H1 (cell line): Measurements from ENCODE around the gene TCF21. TPM values are rescaled to one million over a fixed set of nuclear protein-coding genes. Genes with fewer than 3 reads are reported as not detected.
"Not testable (repeated sequence)": the region's sequence is repeated elsewhere in the genome, so short reads cannot be mapped to it uniquely, and the experiment has no call there.

ENCODE experiments used
- CTCF ChIA-PET: fragments of 300-600 bp; sonication (Branson Sonifier 250); formaldehyde crosslinking; loops from one replicate; lab custom pipeline; 2021; ENCODE audit not compliant: partially characterized antibody; lab: Charles Lee
- POLR2A ChIA-PET: fragments of 300-600 bp; sonication (Branson Sonifier 250); formaldehyde crosslinking; loops from one replicate; lab custom pipeline; 2021; ENCODE audit warnings: inconsistent platforms; ENCODE audit not compliant: partially characterized antibody; lab: Charles Lee
- DNase-seq, 2 experiments: peaks; one replicate each; pipeline versions ENCODE4 v3.0.0 to v3.0.0-alpha.2; 2010 to 2022; ENCODE audit warnings: low spot score in 2 of 2, low read depth in 1 of 2, mixed read lengths in 1 of 2
- FAIRE-seq: peaks from 2 replicates; lab custom pipeline; 2011; peaks lifted over from hg19 to GRCh38; lab: Jason Lieb, UNC
- H2AFZ ChIP-seq: 2 replicates; pipeline ENCODE4 v1.8.1; 2012; ENCODE audit warnings: low read length, inconsistent platforms
- H2AK5ac ChIP-seq: 2 replicates; pipeline ENCODE4 v1.6.1; 2013; ENCODE audit warnings: low read depth, low read length
- H2BK120ac ChIP-seq: replicated peaks from 2 replicates; pipeline ENCODE3; 2013; ENCODE audit warnings: low read depth, low read length, inconsistent platforms
- H2BK12ac ChIP-seq: 2 replicates; pipeline ENCODE4 v1.6.1; 2013; ENCODE audit warnings: low read depth, low read length
- H2BK15ac ChIP-seq: 2 replicates; pipeline ENCODE4 v1.6.1; 2013; ENCODE audit warnings: low read length
- H2BK20ac ChIP-seq: 2 replicates; pipeline ENCODE4 v1.6.1; 2013; ENCODE audit warnings: low read length
- H2BK5ac ChIP-seq: 2 replicates; pipeline ENCODE4 v1.6.1; 2013; ENCODE audit warnings: low read depth, low read length
- H3K14ac ChIP-seq: 2 replicates; pipeline ENCODE4 v1.6.1; 2013; ENCODE audit warnings: inconsistent platforms; ENCODE audit not compliant: insufficient read length
- H3K18ac ChIP-seq: 2 replicates; pipeline ENCODE4 v1.6.1; 2013; ENCODE audit warnings: low read length; ENCODE audit errors: extremely low read depth
- H3K23ac ChIP-seq: 2 replicates; pipeline ENCODE4 v1.6.1; 2013; ENCODE audit warnings: inconsistent platforms; ENCODE audit not compliant: insufficient read length
- H3K23me2 ChIP-seq: 2 replicates; pipeline ENCODE4 v1.6.1; 2013; ENCODE audit warnings: low read depth, low read length
- H3K27ac ChIP-seq: 2 replicates; pipeline ENCODE4 v1.6.1; 2011; ENCODE audit warnings: low read depth, low read length, inconsistent platforms
- H3K27me3 ChIP-seq, 4 experiments: replicated peaks in 1 of 4; 1 replicate in 1 of 4; 2 replicates in 3 of 4; pipeline versions ENCODE4 v1.6.1 to v1.8.1; 2011 to 2013; ENCODE audit warnings: low read length in 3 of 4, mild to moderate bottlenecking in 3 of 4, inconsistent platforms in 2 of 4, mixed read lengths in 2 of 4, moderate library complexity in 1 of 4; ENCODE audit not compliant: control insufficient read depth in 3 of 4, insufficient read depth in 3 of 4; ENCODE audit errors: extremely low read depth in 1 of 4
- H3K36me3 ChIP-seq, 4 experiments: 2 replicates each; pipeline versions ENCODE4 v1.6.1 to v1.8.1; 2011 to 2013; ENCODE audit warnings: mild to moderate bottlenecking in 4 of 4, low read length in 3 of 4, moderate library complexity in 2 of 4, control low read depth in 1 of 4, inconsistent platforms in 1 of 4; ENCODE audit not compliant: insufficient read depth in 4 of 4, control insufficient read depth in 2 of 4
- H3K4ac ChIP-seq: replicated peaks from 2 replicates; pipeline ENCODE3; 2013; ENCODE audit warnings: low read length, low read depth, mixed read lengths, inconsistent platforms; ENCODE audit not compliant: insufficient read length
- H3K4me1 ChIP-seq, 4 experiments: replicated peaks in 1 of 4; 1 replicate in 1 of 4; 2 replicates in 3 of 4; pipeline versions ENCODE4 v1.6.1 to v1.8.1; 2011 to 2013; ENCODE audit warnings: low read length in 3 of 4, inconsistent platforms in 2 of 4, mixed read lengths in 1 of 4; ENCODE audit not compliant: insufficient read depth in 4 of 4, control insufficient read depth in 3 of 4
- H3K4me2 ChIP-seq, 2 experiments: 2 replicates each; pipeline versions ENCODE4 v1.6.1 to v1.8.1; 2011 to 2013; ENCODE audit warnings: low read depth in 2 of 2, low read length in 2 of 2, control low read depth in 1 of 2, inconsistent platforms in 1 of 2, mild to moderate bottlenecking in 1 of 2; ENCODE audit not compliant: insufficient read depth in 1 of 2
- H3K4me3 ChIP-seq, 4 experiments: fragments of 200-600, 300-600 bp in 1 of 4; sonication (generic), shearing (Covaris generic), sonication (Bioruptor Twin) in 1 of 4; 2 replicates each; pipeline versions ENCODE4 v1.5.1 to v1.8.1; 2011 to 2016; ENCODE audit warnings: low read length in 4 of 4, low read depth in 3 of 4, control low read depth in 2 of 4, inconsistent platforms in 2 of 4, mild to moderate bottlenecking in 2 of 4, mixed read lengths in 1 of 4, moderate library complexity in 1 of 4; ENCODE audit not compliant: insufficient read depth in 2 of 4; ENCODE audit errors: extremely low read depth in 1 of 4
- H3K56ac ChIP-seq: replicated peaks from 2 replicates; pipeline ENCODE3; 2013; ENCODE audit warnings: low read depth, mild to moderate bottlenecking, mixed read lengths, low read length, inconsistent platforms; ENCODE audit not compliant: insufficient read length
- H3K79me1 ChIP-seq: 2 replicates; pipeline ENCODE4 v1.6.1; 2013; ENCODE audit warnings: low read depth, low read length, control low read depth
- H3K79me2 ChIP-seq, 2 experiments: 2 replicates each; pipeline versions ENCODE4 v1.6.1 to v1.8.1; 2012 to 2013; ENCODE audit warnings: low read length in 2 of 2, mild to moderate bottlenecking in 2 of 2, inconsistent platforms in 1 of 2; ENCODE audit not compliant: insufficient read depth in 2 of 2, control insufficient read depth in 1 of 2
- H3K9ac ChIP-seq, 4 experiments: replicated peaks in 1 of 4; 1 replicate in 1 of 4; 2 replicates in 3 of 4; pipeline versions ENCODE4 v1.6.1 to v1.8.1; 2011 to 2013; ENCODE audit warnings: low read depth in 3 of 4, low read length in 3 of 4, control low read depth in 2 of 4, mild to moderate bottlenecking in 2 of 4, moderate library complexity in 2 of 4, inconsistent platforms in 1 of 4; ENCODE audit errors: extremely low read depth in 1 of 4
- H3K9me3 ChIP-seq, 2 experiments: 2 replicates each; pipeline versions ENCODE4 v1.6.1 to v1.8.1; 2012 to 2013; ENCODE audit warnings: mild to moderate bottlenecking in 2 of 2, moderate library complexity in 2 of 2, control low read depth in 1 of 2, inconsistent platforms in 1 of 2, low read depth in 1 of 2, low read length in 1 of 2, mixed read lengths in 1 of 2; ENCODE audit not compliant: insufficient read depth in 2 of 2
- H4K20me1 ChIP-seq, 2 experiments: replicated peaks in 1 of 2; 2 replicates each; pipeline versions ENCODE3 to v1.8.1; 2011 to 2013; ENCODE audit warnings: inconsistent platforms in 2 of 2, low read length in 2 of 2, mild to moderate bottlenecking in 1 of 2; ENCODE audit not compliant: insufficient read depth in 2 of 2, control insufficient read depth in 1 of 2
- H4K5ac ChIP-seq: 2 replicates; pipeline ENCODE4 v1.6.1; 2013; ENCODE audit warnings: low read length, low read depth, mixed read lengths, inconsistent platforms; ENCODE audit not compliant: insufficient read length
- H4K8ac ChIP-seq: 2 replicates; pipeline ENCODE4 v1.8.0; 2013; ENCODE audit warnings: mild to moderate bottlenecking, moderate library complexity, low read length, inconsistent platforms; ENCODE audit not compliant: insufficient read depth; ENCODE audit errors: extremely low read depth
- H4K91ac ChIP-seq: replicated peaks from 2 replicates; pipeline ENCODE3; 2013; ENCODE audit warnings: low read length, mixed read lengths, inconsistent platforms; ENCODE audit not compliant: insufficient read length
- WGBS, 2 experiments: shearing (Covaris generic) in 1 of 2; methylation state at CpG; one replicate each; pipeline versions ENCODE4 v1.1.6 to v1.1.7; 2013 to 2015; ENCODE audit warnings: low lambda C conversion rate in 2 of 2, mixed read lengths in 2 of 2, inconsistent platforms in 1 of 2, low coverage in 1 of 2, missing lambda C conversion rate in 1 of 2; ENCODE audit not compliant: insufficient replicate concordance in 2 of 2, insufficient coverage in 1 of 2, insufficient read length in 1 of 2; ENCODE audit errors: extremely low coverage in 1 of 2, missing lambda C conversion rate in 1 of 2; 5-methylcytosine and 5-hydroxymethylcytosine counted together
- polyA plus RNA-seq, 7 experiments: library from polyadenylated mRNA; depleted of rRNA in 3 of 7; stranded (reverse) in 5 of 7; unstranded in 2 of 7; fragments of >200 nt in 5 of 7; fragments of 200-250 nt in 2 of 7; gene quantifications; 1 replicate in 5 of 7; 2 replicates in 1 of 7; 4 replicates in 1 of 7; pipeline versions ENCODE4 v1.2.1 to v1.2.3, GENCODE V29; 2011 to 2013; ENCODE audit warnings: missing spikeins in 2 of 7, mixed read lengths in 2 of 7
- total RNA-seq: library from RNA; stranded (reverse); fragmentation: NEBNext Ultra II Directional; extraction: Animal tissue kit (Norgen Biotek cat#: 25700); gene quantifications from 2 replicates; pipeline ENCODE4 v1.2.1, GENCODE V29; 2021

Gene TCF21
- total and polyA plus RNA-seq, 2 of the 8 experiments (the other 6 are each of a cell fraction or from before 2014, with no cell fraction given), result 0.05 to 0.09 TPM

DNA sequence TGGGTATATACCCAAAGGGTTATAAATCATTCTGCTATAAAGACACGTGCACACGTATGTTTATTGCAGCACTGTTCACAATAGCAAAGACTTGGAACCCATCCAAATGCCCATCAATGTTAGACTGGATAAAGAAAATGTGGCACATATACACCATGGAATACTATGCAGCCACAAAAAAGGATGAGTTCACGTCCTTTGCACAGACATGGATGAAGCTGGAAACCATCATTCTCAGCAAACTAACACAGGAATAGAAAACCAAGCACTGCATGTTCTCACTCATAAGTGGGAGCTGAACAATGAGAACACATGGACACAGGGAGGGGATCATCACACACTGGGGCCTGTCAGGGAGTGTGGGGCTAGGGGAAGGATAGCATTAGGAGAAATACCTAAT lies 47.4 kb downstream of the TCF21 start:
- 91% methylated on average over 3 of the region's 3 CpGs; no CpG with 5 or more reads in 1 of the 2 experiments for WGBS, 2 experiments
- H3K14ac ChIP-seq, H3K27me3 ChIP-seq, H3K23ac ChIP-seq, H2BK15ac ChIP-seq, DNase-seq, H2BK5ac ChIP-seq, H2AK5ac ChIP-seq, H3K9ac ChIP-seq, H3K23me2 ChIP-seq, H3K4ac ChIP-seq, H3K4me2 ChIP-seq, H2BK20ac ChIP-seq, H2BK12ac ChIP-seq, POLR2A ChIA-PET, H3K79me2 ChIP-seq, H4K91ac ChIP-seq, H2AFZ ChIP-seq, H3K56ac ChIP-seq, H3K27ac ChIP-seq, H3K9me3 ChIP-seq, H4K8ac ChIP-seq, FAIRE-seq, H3K4me1 ChIP-seq, H3K79me1 ChIP-seq, H2BK120ac ChIP-seq, H4K20me1 ChIP-seq, H4K5ac ChIP-seq, H3K36me3 ChIP-seq, H3K4me3 ChIP-seq, H3K18ac ChIP-seq: not testable (repeated sequence)
- CTCF ChIA-PET, result interaction anchor here (1.0 to 2.3 kb wide), 6 partner anchors 13 to 161 kb away, joined by 3 to 11 read pairs (median 4); partner anchors contain the start of gene TBPL1
